ENCODE measurements around the gene PCGF3. TPM values are rescaled to one million over a fixed set of nuclear protein-coding genes. Genes with fewer than 3 reads are reported as not detected.

PCGF3 gene
- total RNA-seq, 1 donor from 2014 or later = 35.2 TPM

- H3K4me3 ChIP-seq (ENCODE audit: low read depth, low read length) = no peak overlapping the region
Measured at GRCh38 chr4:766559-767283, 61.1 kb downstream of the PCGF3 start.

GRCh38 chr4:768076-768475 lies 62.4 kb downstream of the PCGF3 start:
- no peak for DNase-seq (ENCODE audit: low read depth)
- no peak overlapping the region for H3K4me3 ChIP-seq (ENCODE audit: low read depth, low read length)
- no peak for TF ChIP-seq CTCF (conservative IDR thresholded peaks at IDR 0.05; ENCODE audit: low read depth, low read length)

More at GRCh38 chr4:766559-767283, 61.1 kb downstream of the PCGF3 start:
- TF ChIP-seq CTCF (conservative IDR thresholded peaks at IDR 0.05; ENCODE audit: low read depth, low read length) = no peak
- DNase-seq (ENCODE audit: low read depth) = no peak

GRCh38 chr4:768995-769394 lies 63.4 kb downstream of the PCGF3 start:
- TF ChIP-seq CTCF (conservative IDR thresholded peaks at IDR 0.05; ENCODE audit: low read depth, low read length) = no peak
- no peak overlapping the region for H3K4me3 ChIP-seq (ENCODE audit: low read depth, low read length)
- no peak for DNase-seq (ENCODE audit: low read depth)

- no peak overlapping the region for H3K4me3 ChIP-seq (ENCODE audit: low read depth, low read length)
- TF ChIP-seq CTCF (conservative IDR thresholded peaks at IDR 0.05; ENCODE audit: low read depth, low read length) = no peak
- DNase-seq (ENCODE audit: low read depth) = no peak
Measured at GRCh38 chr4:769511-769910, 63.9 kb downstream of the PCGF3 start.

GRCh38 chr4:770022-770421 lies 64.4 kb downstream of the PCGF3 start:
- TF ChIP-seq CTCF (conservative IDR thresholded peaks at IDR 0.05; ENCODE audit: low read depth, low read length) = no peak

GRCh38 chr4:771464-771863 lies 65.8 kb downstream of the PCGF3 start:
- no peak for TF ChIP-seq CTCF (conservative IDR thresholded peaks at IDR 0.05; ENCODE audit: low read depth, low read length)
- no peak for DNase-seq (ENCODE audit: low read depth)
- H3K4me3 ChIP-seq (ENCODE audit: low read depth, low read length) = no peak overlapping the region

More at GRCh38 chr4:770022-770421, 64.4 kb downstream of the PCGF3 start:
- H3K4me3 ChIP-seq (ENCODE audit: low read depth, low read length) = no peak overlapping the region
- DNase-seq (ENCODE audit: low read depth) = no peak

GRCh38 chr4:772118-772517 lies 66.5 kb downstream of the PCGF3 start:
- no peak for TF ChIP-seq CTCF (conservative IDR thresholded peaks at IDR 0.05; ENCODE audit: low read depth, low read length)
- no peak overlapping the region for H3K4me3 ChIP-seq (ENCODE audit: low read depth, low read length)
- DNase-seq (ENCODE audit: low read depth) = no peak
